Measurements from ENCODE around the gene NOS1. TPM values are rescaled to one million over a fixed set of nuclear protein-coding genes. Genes with fewer than 3 reads are reported as not detected.

The NOS1 gene
- total RNA-seq, 1 donor from 2014 or later: 0.21 TPM

DNA sequence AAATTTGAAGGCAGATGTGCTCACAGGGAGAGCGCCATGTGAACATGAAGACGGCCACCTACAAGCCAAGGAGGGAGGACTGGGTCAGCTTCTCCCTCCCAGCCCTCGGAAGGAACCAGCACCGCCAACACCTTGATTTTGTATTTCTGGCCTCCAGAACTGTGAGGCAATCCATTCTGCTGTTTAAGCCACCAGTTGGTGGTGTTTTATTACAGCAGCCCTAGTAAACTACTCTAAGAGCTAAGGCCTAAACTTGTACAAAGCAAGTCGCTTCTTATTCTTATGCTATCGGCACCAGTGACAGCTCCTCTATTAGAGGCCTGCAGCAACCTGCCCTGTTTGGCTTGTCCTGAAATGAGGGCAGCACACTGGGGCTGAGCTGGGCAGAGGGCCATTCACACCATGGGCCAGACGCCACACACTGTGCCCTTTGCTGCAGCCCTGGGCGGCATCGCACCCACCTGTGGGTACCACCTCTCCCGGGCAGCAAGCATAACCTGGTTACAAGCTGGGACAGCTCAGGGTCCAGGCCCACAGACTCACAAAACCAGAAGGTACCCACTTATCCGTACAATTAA, 62.7 kb downstream of the NOS1 start:
- Histone ChIP-seq H3K9me3 (no peaks in the 10 kb centered on the region), H3K27ac (no peak overlapping the region), H3K27me3 (no peaks in the 10 kb centered on the region), H3K4me3 (no peak overlapping the region), H3K36me3 (no peaks in the 10 kb centered on the region), H3K4me1 (no peaks in the 10 kb centered on the region)
- intact Hi-C loops (cut with DNase I): no loop called here
- DNase-seq (ENCODE audit: low spot score in 2 of 2): no peak
- TF ChIP-seq, protein P1, sequence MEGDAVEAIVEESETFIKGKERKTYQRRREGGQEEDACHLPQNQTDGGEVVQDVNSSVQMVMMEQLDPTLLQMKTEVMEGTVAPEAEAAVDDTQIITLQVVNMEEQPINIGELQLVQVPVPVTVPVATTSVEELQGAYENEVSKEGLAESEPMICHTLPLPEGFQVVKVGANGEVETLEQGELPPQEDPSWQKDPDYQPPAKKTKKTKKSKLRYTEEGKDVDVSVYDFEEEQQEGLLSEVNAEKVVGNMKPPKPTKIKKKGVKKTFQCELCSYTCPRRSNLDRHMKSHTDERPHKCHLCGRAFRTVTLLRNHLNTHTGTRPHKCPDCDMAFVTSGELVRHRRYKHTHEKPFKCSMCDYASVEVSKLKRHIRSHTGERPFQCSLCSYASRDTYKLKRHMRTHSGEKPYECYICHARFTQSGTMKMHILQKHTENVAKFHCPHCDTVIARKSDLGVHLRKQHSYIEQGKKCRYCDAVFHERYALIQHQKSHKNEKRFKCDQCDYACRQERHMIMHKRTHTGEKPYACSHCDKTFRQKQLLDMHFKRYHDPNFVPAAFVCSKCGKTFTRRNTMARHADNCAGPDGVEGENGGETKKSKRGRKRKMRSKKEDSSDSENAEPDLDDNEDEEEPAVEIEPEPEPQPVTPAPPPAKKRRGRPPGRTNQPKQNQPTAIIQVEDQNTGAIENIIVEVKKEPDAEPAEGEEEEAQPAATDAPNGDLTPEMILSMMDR (IDR thresholded peaks at IDR 0.05): no peak

DNA sequence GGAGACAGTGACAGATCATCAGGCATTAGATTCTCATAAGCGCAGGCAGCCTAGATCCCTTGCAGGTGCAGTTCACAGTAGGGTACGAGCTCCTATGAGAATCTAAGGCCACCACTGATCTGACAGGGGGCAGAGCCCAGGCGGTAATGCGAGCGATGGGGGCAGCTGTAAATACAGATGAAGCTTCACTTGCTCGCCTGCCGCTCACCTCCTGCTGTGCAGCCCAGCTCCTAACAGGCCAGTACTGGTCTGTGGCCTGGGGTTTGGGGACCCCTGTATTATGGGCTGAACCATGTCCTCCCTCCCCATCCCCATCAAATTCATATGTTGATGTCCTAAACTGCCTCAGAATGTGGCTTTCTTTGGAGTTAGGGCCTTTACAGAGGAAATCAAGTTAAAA, 63.2 kb downstream of the NOS1 start:
- no peak for DNase-seq (ENCODE audit: low spot score in 2 of 2)
- Histone ChIP-seq H3K4me1 (no peaks in the 10 kb centered on the region), H3K9me3 (no peaks in the 10 kb centered on the region), H3K27ac (no peak overlapping the region), H3K27me3 (no peaks in the 10 kb centered on the region), H3K4me3 (no peak overlapping the region), H3K36me3 (no peaks in the 10 kb centered on the region)
- intact Hi-C loops (cut with DNase I): no loop called here
- TF ChIP-seq, protein P1 (IDR thresholded peaks at IDR 0.05): no peak

DNA sequence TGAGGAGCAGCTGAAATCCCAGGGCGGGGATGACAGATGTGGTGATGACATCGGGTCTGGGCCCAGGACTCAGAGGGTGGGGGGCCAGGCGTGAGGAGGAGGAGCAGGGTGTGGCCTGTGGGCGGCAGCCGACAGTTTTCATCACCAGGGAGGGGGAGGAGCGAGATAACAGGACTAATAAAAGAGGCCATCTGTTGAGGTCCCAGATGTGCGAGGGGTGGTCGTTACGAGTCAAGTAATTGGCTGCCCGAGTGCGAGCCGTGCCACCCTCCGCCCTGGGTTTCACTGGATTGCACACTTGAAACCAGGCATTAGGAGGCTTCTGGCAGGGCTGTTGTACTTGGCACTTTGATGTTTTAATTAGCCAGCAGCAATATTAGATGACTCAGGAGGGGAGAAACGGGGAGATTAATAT, 67.2 kb downstream of the NOS1 start:
- TF ChIP-seq, protein P1 (IDR thresholded peaks at IDR 0.05): no peak
- intact Hi-C loops (cut with DNase I): no loop called here
- H3K4me1 ChIP-seq: no peaks in the 10 kb centered on the region
- no peak overlapping the region for H3K27ac ChIP-seq
- H3K9me3 ChIP-seq: no peaks in the 10 kb centered on the region
- no peaks in the 10 kb centered on the region for H3K27me3 ChIP-seq
- no peaks in the 10 kb centered on the region for H3K36me3 ChIP-seq
- H3K4me3 ChIP-seq: no peak overlapping the region
- no peak for DNase-seq (ENCODE audit: low spot score in 2 of 2)

DNA sequence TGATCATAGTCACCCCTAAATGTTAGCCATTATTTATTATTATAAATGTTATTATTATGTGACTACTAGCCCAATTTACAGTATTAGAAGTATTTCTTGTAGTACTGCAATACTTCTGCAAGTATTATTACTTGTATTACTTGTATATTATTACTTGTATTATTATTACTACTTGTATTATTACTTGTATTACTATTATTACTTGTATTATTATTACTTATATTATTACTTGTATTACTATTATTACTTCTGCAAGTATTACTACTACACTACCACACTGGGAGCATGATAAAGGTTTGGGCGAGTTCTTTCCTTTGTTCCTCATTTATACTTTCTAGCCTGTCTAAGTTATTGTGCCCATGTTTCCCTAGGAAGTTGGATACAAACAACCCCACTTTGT, 67.9 kb downstream of the NOS1 start:
- Histone ChIP-seq H3K9me3 (no peaks in the 10 kb centered on the region), H3K27ac (no peak overlapping the region), H3K27me3 (no peaks in the 10 kb centered on the region), H3K4me3 (no peak overlapping the region), H3K36me3 (no peaks in the 10 kb centered on the region), H3K4me1 (no peaks in the 10 kb centered on the region)
- TF ChIP-seq, protein P1 (IDR thresholded peaks at IDR 0.05): no peak
- DNase-seq (ENCODE audit: low spot score in 2 of 2): no peak
- intact Hi-C loops (cut with DNase I): no loop called here

DNA sequence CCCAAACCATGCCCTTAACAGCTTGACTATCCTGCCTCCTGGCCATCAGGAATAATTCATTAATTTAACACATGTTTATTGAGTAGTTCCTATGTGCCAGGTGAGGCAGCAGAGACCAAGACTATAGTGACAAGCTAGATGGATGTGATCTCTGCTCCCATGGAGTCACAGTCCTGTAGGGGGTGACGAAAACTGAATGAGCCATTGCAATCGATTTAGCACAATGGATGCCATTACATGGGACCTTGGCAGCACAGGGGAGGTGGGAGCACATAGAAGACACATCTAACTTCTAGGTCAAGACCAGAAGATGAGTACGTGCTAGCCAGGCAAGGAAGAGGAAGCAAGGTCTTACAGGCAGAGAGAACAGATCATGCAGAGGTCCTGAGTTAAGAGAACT, 68.7 kb downstream of the NOS1 start:
- Histone ChIP-seq H3K36me3 (no peaks in the 10 kb centered on the region), H3K4me1 (no peaks in the 10 kb centered on the region), H3K27ac (no peak overlapping the region), H3K9me3 (no peaks in the 10 kb centered on the region), H3K4me3 (no peak overlapping the region), H3K27me3 (no peaks in the 10 kb centered on the region)
- TF ChIP-seq, protein P1 (IDR thresholded peaks at IDR 0.05): no peak
- no peak for DNase-seq (ENCODE audit: low spot score in 2 of 2)
- intact Hi-C loops (cut with DNase I): no loop called here

DNA sequence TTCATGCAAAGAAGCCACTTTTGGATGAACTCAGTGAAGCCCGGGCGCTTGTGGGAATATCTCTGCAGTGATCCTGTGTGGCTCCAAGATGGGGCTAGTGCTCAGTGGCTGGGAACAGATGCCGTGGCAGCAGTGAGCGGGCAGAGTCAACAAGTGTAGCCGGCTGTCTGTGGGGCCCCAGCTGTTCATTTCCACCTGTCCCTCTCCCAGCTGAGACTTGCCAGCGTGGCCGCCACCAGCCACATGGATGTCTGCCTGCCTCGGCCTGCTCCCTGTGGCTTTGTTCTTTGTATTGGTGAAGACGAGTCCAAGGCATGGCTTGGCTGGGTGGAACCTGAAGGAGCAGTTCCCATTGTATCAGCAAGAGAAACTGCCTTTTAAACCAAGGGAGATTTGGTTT, 77.3 kb downstream of the NOS1 start:
- Histone ChIP-seq H3K9me3 (no peaks in the 10 kb centered on the region), H3K27me3 (no peaks in the 10 kb centered on the region), H3K36me3 (no peaks in the 10 kb centered on the region), H3K27ac (no peak overlapping the region), H3K4me1 (no peaks in the 10 kb centered on the region), H3K4me3 (no peak overlapping the region)
- DNase-seq (ENCODE audit: low spot score in 2 of 2): no peak
- intact Hi-C loops (cut with DNase I): no loop called here
- TF ChIP-seq, protein P1 (IDR thresholded peaks at IDR 0.05): no peak

All from ascending aorta (tissue), 2 donors.